AG04450 (cell line): Measurements from ENCODE around the gene ZNF462. TPM values are rescaled to one million over a fixed set of nuclear protein-coding genes. Genes with fewer than 3 reads are reported as not detected.
A peak's percentile ranks its signal among the peaks of the same experiment; 100 is the strongest.

Experiments
- CTCF ChIA-PET: fragments of 300-600, 350-600 bp; formaldehyde crosslinking; extraction: SDS; loops from one replicate; lab custom pipeline; 2022; ENCODE audit warnings: antibody characterized with exemption, inconsistent platforms; lab: Charles Lee
- POLR2A ChIA-PET: fragments of 350-600 bp; formaldehyde crosslinking; extraction: SDS; loops from one replicate; lab custom pipeline; 2021; ENCODE audit warnings: antibody characterized with exemption, inconsistent platforms; lab: Yijun Ruan, JAX
- DNase-seq: peaks from one replicate; pipeline ENCODE4 v3.0.0-alpha.2; 2011; ENCODE audit warnings: low read depth, low spot score
- H3K27ac ChIP-seq: one replicate; pipeline ENCODE4 v1.5.1; 2012; ENCODE audit warnings: low read depth, low read length, control low read depth
- H3K27me3 ChIP-seq: one replicate; pipeline ENCODE4 v1.6.0; 2012; ENCODE audit warnings: low read length; ENCODE audit not compliant: control insufficient read depth, insufficient read depth
- H3K4me3 ChIP-seq: 2 replicates; pipeline ENCODE4 v1.5.1; 2011; ENCODE audit warnings: mild to moderate bottlenecking, low read depth, low read length, control low read depth
- H3K9me3 ChIP-seq: 2 replicates; pipeline ENCODE4 v1.5.1; 2012; ENCODE audit warnings: low read length; ENCODE audit not compliant: control insufficient read depth, insufficient read depth
- CTCF ChIP-seq: IDR thresholded peaks from 2 replicates; pipeline ENCODE4 v1.5.1; 2011; ENCODE audit warnings: low read depth, low read length, control low read depth, inconsistent platforms
- polyA plus RNA-seq: library from polyadenylated mRNA; depleted of rRNA; stranded (reverse); fragments of >200 nt; gene quantifications from 2 replicates; pipeline ENCODE4 v1.2.3, GENCODE V29; 2011

Gene ZNF462
- polyA plus RNA-seq, 1 experiment = 7.5 TPM

- Histone ChIP-seq H3K27ac (peak overlapping the region; percentile 52), H3K9me3 (no peaks in the 10 kb centered on the region; the same call in 1 of the 2 replicates), H3K27me3 (no peaks in the 10 kb centered on the region), H3K4me3 (no peak overlapping the region)
- CTCF ChIA-PET = interaction anchor here (1.0 kb wide), 1 partner anchor 12 kb away, joined by 3 read pairs; no protein-coding TSS in a partner anchor
- no peak for TF ChIP-seq CTCF
- peak; percentile 48 for DNase-seq
- POLR2A ChIA-PET = interaction anchor here (0.8 kb wide), 1 partner anchor 68 kb away, joined by 3 read pairs; no protein-coding TSS in a partner anchor
Measured at GRCh38 chr9:106929471-106930177, 66.7 kb downstream of the ZNF462 start.

GRCh38 chr9:106930477-106930876 lies 67.5 kb downstream of the ZNF462 start:
- CTCF ChIA-PET = no interaction called here
- H3K4me3 ChIP-seq = no peak overlapping the region
- no peak for DNase-seq
- TF ChIP-seq CTCF = no peak
- POLR2A ChIA-PET = no interaction called here
- no peaks in the 10 kb centered on the region; the same call in 1 of the 2 replicates for H3K9me3 ChIP-seq
- no peak overlapping the region for H3K27ac ChIP-seq
- H3K27me3 ChIP-seq = no peaks in the 10 kb centered on the region

GRCh38 chr9:106931466-106931865 lies 68.5 kb downstream of the ZNF462 start:
- no peaks in the 10 kb centered on the region for H3K27me3 ChIP-seq
- H3K4me3 ChIP-seq = no peak overlapping the region
- ChIA-PET POLR2A (no interaction called here), CTCF (no interaction called here)
- TF ChIP-seq CTCF = no peak
- no peak for DNase-seq
- no peak overlapping the region for H3K27ac ChIP-seq
- no peaks in the 10 kb centered on the region for H3K9me3 ChIP-seq

- no peak for DNase-seq
- Histone ChIP-seq H3K27me3 (no peaks in the 10 kb centered on the region), H3K27ac (no peak overlapping the region), H3K9me3 (no peaks in the 10 kb centered on the region), H3K4me3 (no peak overlapping the region)
- POLR2A ChIA-PET = no interaction called here
- TF ChIP-seq CTCF = no peak
- CTCF ChIA-PET = no interaction called here
Measured at GRCh38 chr9:106932178-106932577, 69.2 kb downstream of the ZNF462 start.

- H3K27ac ChIP-seq = no peak overlapping the region
- no peak overlapping the region for H3K4me3 ChIP-seq
- CTCF ChIA-PET = no interaction called here
- H3K9me3 ChIP-seq = no peaks in the 10 kb centered on the region
- no peak for TF ChIP-seq CTCF
- POLR2A ChIA-PET = no interaction called here
- H3K27me3 ChIP-seq = no peaks in the 10 kb centered on the region
- DNase-seq = no peak
Measured at GRCh38 chr9:106932675-106933074, 69.7 kb downstream of the ZNF462 start.
